ENCODE results near the gene RBCK1.

- no peak for TF ChIP-seq EP300 (IDR thresholded peaks at IDR 0.05)
- TF ChIP-seq POLR2AphosphoS5 (IDR thresholded peaks at IDR 0.05): no peak
- TF ChIP-seq CTCF (IDR thresholded peaks at IDR 0.05): no peak
- TF ChIP-seq POLR2A (IDR thresholded peaks at IDR 0.05): no peak
These were observed 46.5 kb upstream of the RBCK1 start for GRCh38 chr20:361561-361960.

All from stomach (tissue), 4 donors.